Esophagus muscularis mucosa (tissue), 3 donors: ENCODE results near the gene PLD5.

ENCODE experiments used
- CTCF ChIP-seq, 3 experiments: fragments of 200-600 bp in 2 of 3; fragments of 450-650 bp in 1 of 3; sonication (generic) in 2 of 3; IDR thresholded peaks; one replicate each; pipeline ENCODE4 v1.5.1; 2017 to 2019; ENCODE audit warnings: antibody characterized with exemption in 3 of 3, mild to moderate bottlenecking in 2 of 3, moderate library complexity in 1 of 3
- POLR2AphosphoS5 ChIP-seq, 2 donors: sonication (generic); formaldehyde crosslinking; IDR thresholded peaks; one replicate each; pipeline ENCODE4 v1.6.1; 2017; ENCODE audit warnings: antibody characterized with exemption in 2 of 2

- TF ChIP-seq CTCF (IDR thresholded peaks at IDR 0.05): no peak
- TF ChIP-seq POLR2AphosphoS5 (IDR thresholded peaks at IDR 0.05): no peak
Observed at GRCh38 chr1:242147096-242147976, 377.2 kb downstream of the PLD5 start.
